Gastrocnemius medialis (tissue), 4 donors: Measurements from ENCODE around the gene DSG2.

Experiments used
- CTCF ChIP-seq, 5 experiments: fragments of 450-650 bp in 3 of 5; fragments of 200-600 bp in 2 of 5; sonication (generic) in 2 of 5; IDR thresholded peaks in 4 of 5; conservative IDR thresholded peaks in 1 of 5; 1 replicate in 4 of 5; 2 replicates in 1 of 5; pipeline ENCODE4 v1.5.1; 2016 to 2019; ENCODE audit warnings: antibody characterized with exemption in 5 of 5, mild to moderate bottlenecking in 3 of 5, moderate library complexity in 3 of 5
- POLR2A ChIP-seq, 2 donors: fragments of 450-650 bp; IDR thresholded peaks; one replicate each; pipeline ENCODE4 v1.6.1; 2017; ENCODE audit warnings: antibody characterized with exemption in 2 of 2, mild to moderate bottlenecking in 2 of 2, moderate library complexity in 2 of 2

- no peak for TF ChIP-seq CTCF (IDR thresholded peaks at IDR 0.05 in 4 of 5, conservative IDR thresholded peaks at IDR 0.05 in 1 of 5)
- no peak for TF ChIP-seq POLR2A (IDR thresholded peaks at IDR 0.05)
Observed at GRCh38 chr18:31587529-31587928, 89.6 kb downstream of the DSG2 start.
